Measurements from ENCODE around the gene ZNF792.
"Not testable (repeated sequence)": the region's sequence is repeated elsewhere in the genome, so short reads cannot be mapped to it uniquely, and the experiment has no call there.

The ZNF792 gene

GRCh38 chr19:34970185-34970780, 6.3 kb upstream of the ZNF792 start:
- not testable (repeated sequence) for DNase-seq

GRCh38 chr19:34969721-34970120, 5.7 kb upstream of the ZNF792 start:
- DNase-seq = no peak

GRCh38 chr19:34967551-34967950, 3.5 kb upstream of the ZNF792 start:
- no peak for DNase-seq

GRCh38 chr19:34965505-34965904, 1.5 kb upstream of the ZNF792 start:
- not testable (repeated sequence) for DNase-seq

GRCh38 chr19:34964598-34964997, 569 bp upstream of the ZNF792 start:
- DNase-seq = no peak

- no peak for DNase-seq
Observed at GRCh38 chr19:34962687-34963572, 1.1 kb downstream of the ZNF792 start.

GRCh38 chr19:34961775-34962686, 2.0 kb downstream of the ZNF792 start:
- no peak for DNase-seq

GRCh38 chr19:34960940-34961679, 2.9 kb downstream of the ZNF792 start:
- no peak for DNase-seq

- no peak for DNase-seq
Observed at GRCh38 chr19:34960103-34960805, 3.8 kb downstream of the ZNF792 start.

- DNase-seq = no peak
Observed at GRCh38 chr19:34959021-34959420, 5.0 kb downstream of the ZNF792 start.

GRCh38 chr19:34957830-34958751, 5.9 kb downstream of the ZNF792 start:
- no peak for DNase-seq

GRCh38 chr19:34953092-34953491, 10.9 kb downstream of the ZNF792 start:
- no peak for DNase-seq

- no peak for DNase-seq
Observed at GRCh38 chr19:34943861-34944573, 20.0 kb downstream of the ZNF792 start.

GRCh38 chr19:34938886-34939285, 25.1 kb downstream of the ZNF792 start:
- DNase-seq = no peak

GRCh38 chr19:34936184-34936583, 27.8 kb downstream of the ZNF792 start:
- DNase-seq = no peak

GRCh38 chr19:34932494-34932893, 31.5 kb downstream of the ZNF792 start:
- no peak for DNase-seq

GRCh38 chr19:34926685-34927375, 37.2 kb downstream of the ZNF792 start, which contains the start of gene ZNF30:
Gene ZNF30 (plus strand): TSS chr19:34926903. CDS start chr19:34929948, 3,045 bp downstream.
- peak; percentile 87 for DNase-seq

- no peak for DNase-seq
Observed at GRCh38 chr19:34926361-34926684, 37.7 kb downstream of the ZNF792 start.

- DNase-seq = no peak
Observed at GRCh38 chr19:34925278-34925855, 38.7 kb downstream of the ZNF792 start.
